HG03571 (cell line): ENCODE measurements around the gene LY9.
"Not testable (repeated sequence)": the region's sequence is repeated elsewhere in the genome, so short reads cannot be mapped to it uniquely, and the experiment has no call there.

Source experiments
- ATAC-seq: cut with Tn5 transposase; IDR thresholded peaks from one replicate; pipeline ENCODE4 v1.9.1; 2021; ENCODE audit not compliant: unreplicated experiment

The LY9 gene

DNA sequence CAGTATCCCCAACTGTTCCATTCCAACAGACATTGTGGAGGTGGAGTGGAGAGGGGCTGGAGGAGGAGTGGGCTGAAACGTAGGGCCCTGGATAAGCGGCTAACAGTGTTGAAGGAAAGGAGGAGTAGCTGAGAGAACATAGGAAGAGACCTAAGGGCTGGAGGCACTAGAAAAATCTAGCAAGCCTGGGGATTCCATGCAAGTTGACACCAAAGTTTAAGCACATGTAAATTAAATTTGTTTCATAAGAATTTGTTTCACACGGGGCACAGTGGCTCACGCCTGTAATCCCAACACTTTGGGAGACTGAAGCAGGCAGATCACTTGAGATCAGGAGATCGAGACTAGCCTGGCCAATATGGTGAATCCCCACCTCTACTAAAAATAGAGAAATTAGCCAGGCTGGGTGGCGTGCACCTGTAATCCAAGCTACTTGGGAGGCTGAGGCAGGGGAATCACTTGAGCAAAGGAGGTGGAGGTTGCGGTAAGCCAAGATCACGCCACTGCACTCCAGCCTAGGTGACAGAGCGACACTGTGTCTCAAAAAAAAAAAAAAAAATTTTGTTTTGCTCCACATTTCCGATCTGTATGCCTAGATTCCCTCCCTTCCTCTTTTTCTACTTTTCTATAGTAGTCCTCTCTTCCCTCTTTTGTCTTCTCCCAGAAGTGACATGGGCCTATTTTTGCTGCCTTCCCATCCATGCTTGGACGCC, 67.2 kb downstream of the LY9 start:
- ATAC-seq: no peak

- no peak for ATAC-seq
Observed at GRCh38 chr1:160863774-160864131, 67.8 kb downstream of the LY9 start.

GRCh38 chr1:160864173-160864572, 68.2 kb downstream of the LY9 start:
- ATAC-seq: no peak

DNA sequence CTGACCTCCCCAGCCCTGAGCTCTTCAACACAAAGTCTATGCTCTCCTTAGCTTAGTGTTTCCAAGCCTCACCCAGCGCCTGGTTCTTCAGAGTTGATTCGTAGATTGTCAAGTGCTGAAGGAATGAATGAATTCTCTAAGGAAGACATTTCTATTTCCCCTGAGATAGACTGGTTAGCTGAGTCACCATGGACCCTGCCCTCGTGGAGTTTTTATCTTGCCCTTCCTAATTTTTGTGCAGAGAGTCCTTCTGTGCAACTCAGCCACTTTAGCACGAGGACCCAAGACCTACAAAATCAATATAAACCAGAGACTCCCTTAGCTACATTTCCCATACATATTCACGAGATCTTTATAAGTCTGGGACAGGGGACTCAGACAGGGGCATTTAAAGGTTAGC, 69.4 kb downstream of the LY9 start:
- ATAC-seq: no peak

DNA sequence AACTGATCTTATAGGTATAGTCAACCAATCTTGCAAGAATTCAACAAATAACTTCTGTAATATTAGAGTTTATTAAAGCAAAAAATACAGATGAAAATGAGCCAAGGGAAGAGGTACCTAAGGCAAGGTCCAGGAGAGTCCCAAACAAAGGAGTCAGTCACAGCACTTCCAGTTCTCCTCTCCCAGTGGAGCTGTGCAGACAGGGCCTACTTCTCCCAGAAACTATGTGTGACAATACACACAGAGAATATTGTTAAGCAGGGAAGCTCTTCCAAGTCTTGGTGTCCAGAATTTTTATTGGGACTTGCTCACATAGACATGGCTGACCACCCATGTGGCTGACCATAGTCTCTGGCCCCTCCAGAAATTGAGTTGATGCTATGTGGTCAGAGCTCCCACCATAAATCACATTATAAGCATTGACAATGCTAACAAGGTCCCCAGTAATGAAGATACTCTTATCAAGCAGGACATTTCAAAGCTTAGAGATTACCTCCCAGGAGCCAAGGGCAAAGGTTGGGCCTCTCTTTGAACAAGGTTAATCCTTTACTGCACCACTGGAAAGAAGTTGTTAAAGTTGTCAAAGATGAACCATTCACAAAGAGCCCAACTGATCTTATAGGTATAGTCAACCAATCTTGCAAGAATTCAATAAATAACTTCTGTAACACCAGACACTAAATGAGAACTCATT, 70.2 kb downstream of the LY9 start:
- ATAC-seq: no peak

GRCh38 chr1:160866695-160867260, 70.8 kb downstream of the LY9 start:
- no peak for ATAC-seq

GRCh38 chr1:160867651-160868050, 71.7 kb downstream of the LY9 start:
- ATAC-seq: not testable (repeated sequence)

GRCh38 chr1:160868141-160868540, 72.2 kb downstream of the LY9 start:
- no peak for ATAC-seq

- no peak for ATAC-seq
Observed at GRCh38 chr1:160874935-160875334, 79.0 kb downstream of the LY9 start.

DNA sequence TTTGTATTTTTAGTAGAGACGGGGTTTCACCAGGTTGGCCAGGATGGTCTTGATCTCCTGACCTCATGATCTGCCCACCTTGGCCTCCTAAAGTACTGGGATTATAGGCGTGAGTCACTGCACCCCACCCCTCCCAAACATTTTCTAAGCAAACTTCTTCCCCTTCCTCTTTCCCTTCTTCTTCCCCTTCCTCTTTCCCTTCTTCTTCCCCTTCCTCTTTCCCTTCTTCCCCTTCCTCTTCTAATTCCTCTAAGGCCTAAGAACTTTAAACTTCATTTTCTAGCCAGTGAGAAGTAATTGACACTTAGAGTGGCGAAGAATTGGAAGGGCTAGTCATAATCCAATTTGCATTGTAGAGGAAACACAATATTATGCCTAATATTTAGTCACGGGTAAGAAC, 79.6 kb downstream of the LY9 start:
- ATAC-seq: not testable (repeated sequence)

GRCh38 chr1:160876311-160876710, 80.3 kb downstream of the LY9 start:
- ATAC-seq: no peak

DNA sequence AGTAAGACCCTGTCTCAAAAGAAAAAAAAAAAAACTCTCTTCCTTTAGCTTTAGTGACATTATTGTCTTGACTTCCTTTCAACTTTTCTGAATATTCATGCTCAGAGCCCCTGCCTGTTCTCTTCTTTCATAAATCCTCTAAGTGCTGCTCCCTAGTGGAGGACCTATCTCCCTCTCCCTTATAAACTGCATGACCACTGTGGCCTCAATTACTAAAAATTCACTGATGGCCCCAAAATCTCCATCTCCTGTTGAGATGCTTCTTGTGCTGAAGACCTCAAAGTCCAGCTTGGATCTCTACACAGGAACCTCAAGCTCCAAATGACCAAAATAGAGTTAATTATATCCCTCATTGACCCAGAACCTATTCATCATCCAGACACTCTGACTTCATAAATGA, 81.2 kb downstream of the LY9 start:
- no peak for ATAC-seq
